GM12892 (cell line): ENCODE measurements around the gene UGT1A8.

ENCODE experiments used
- POLR2A ChIP-seq: IDR thresholded peaks from 2 replicates; pipeline ENCODE4 v1.6.1; 2011; ENCODE audit warnings: low read depth, low read length, control low read depth
- POLR2AphosphoS5 ChIP-seq: IDR thresholded peaks from 2 replicates; pipeline ENCODE4 v1.6.1; 2011; ENCODE audit warnings: low read depth, low read length, control low read depth
- TAF1 ChIP-seq: IDR thresholded peaks from 2 replicates; pipeline ENCODE4 v1.6.1; 2011; ENCODE audit warnings: low read depth, mild to moderate bottlenecking, control low read depth, low read length, borderline replicate concordance

- TF ChIP-seq POLR2A, result no peak
- no peak for TF ChIP-seq POLR2AphosphoS5
- TF ChIP-seq TAF1, result no peak
Observed at GRCh38 chr2:233673896-233674295, 56.5 kb downstream of the UGT1A8 start.
